NB4 (cell line): Measurements from ENCODE around the gene ZNF689.

Source experiments
- TF ChIP-seq, protein P1 (sequence below): IDR thresholded peaks from 2 replicates; pipeline ENCODE4 v1.6.1; 2011; ENCODE audit warnings: low read depth, low read length
- TF ChIP-seq, protein P2 (sequence below): IDR thresholded peaks from one replicate; pipeline ENCODE4 v1.5.1; 2012; ENCODE audit warnings: low read depth, low read length

DNA sequence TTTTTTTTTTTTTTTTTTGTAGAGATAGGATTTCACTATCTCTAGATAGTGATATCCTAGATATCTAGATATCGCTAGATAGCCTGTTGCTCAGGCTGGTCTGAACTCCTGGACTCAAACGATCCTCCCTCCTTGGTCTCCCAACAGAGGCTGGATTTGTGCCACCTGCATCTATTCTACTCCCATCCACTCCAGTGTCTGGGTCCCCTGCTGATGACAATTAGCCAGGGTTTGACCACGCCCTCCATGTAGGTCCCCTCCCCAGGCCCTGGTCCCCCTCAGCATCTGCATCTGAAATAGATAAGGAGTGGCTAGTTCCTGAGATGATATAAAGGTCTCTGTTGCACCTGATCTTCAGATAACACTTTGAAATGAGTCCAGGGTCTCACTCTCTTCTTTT lies 40.9 kb downstream of the ZNF689 start:
- TF ChIP-seq, protein P1, sequence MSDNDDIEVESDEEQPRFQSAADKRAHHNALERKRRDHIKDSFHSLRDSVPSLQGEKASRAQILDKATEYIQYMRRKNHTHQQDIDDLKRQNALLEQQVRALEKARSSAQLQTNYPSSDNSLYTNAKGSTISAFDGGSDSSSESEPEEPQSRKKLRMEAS, result no peak
- TF ChIP-seq, protein P2, sequence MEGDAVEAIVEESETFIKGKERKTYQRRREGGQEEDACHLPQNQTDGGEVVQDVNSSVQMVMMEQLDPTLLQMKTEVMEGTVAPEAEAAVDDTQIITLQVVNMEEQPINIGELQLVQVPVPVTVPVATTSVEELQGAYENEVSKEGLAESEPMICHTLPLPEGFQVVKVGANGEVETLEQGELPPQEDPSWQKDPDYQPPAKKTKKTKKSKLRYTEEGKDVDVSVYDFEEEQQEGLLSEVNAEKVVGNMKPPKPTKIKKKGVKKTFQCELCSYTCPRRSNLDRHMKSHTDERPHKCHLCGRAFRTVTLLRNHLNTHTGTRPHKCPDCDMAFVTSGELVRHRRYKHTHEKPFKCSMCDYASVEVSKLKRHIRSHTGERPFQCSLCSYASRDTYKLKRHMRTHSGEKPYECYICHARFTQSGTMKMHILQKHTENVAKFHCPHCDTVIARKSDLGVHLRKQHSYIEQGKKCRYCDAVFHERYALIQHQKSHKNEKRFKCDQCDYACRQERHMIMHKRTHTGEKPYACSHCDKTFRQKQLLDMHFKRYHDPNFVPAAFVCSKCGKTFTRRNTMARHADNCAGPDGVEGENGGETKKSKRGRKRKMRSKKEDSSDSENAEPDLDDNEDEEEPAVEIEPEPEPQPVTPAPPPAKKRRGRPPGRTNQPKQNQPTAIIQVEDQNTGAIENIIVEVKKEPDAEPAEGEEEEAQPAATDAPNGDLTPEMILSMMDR, result no peak
